MCF 10A (cell line): ENCODE results near the gene PER3. TPM values are rescaled to one million over a fixed set of nuclear protein-coding genes. Genes with fewer than 3 reads are reported as not detected.

Experiments used
- BruUV-seq: library from RNA; stranded (reverse); fragments of 400-500 nt; replicated peaks from 2 replicates; lab custom pipeline; 2021; lab: Mats Ljungman, UMichigan
- CTCF ChIA-PET: fragments of 300-600 bp; sonication (Branson Sonifier 250); formaldehyde crosslinking; extraction: SDS; loops from one replicate; lab custom pipeline; 2021; ENCODE audit warnings: antibody characterized with exemption, inconsistent platforms; lab: Yijun Ruan, JAX
- POLR2A ChIA-PET: fragments of 300-600, 350-650 bp; sonication (Branson Sonifier 250); formaldehyde crosslinking; extraction: SDS; loops from one replicate; lab custom pipeline; 2020; ENCODE audit warnings: antibody characterized with exemption, inconsistent platforms; lab: Yijun Ruan, JAX
- DNase-seq: peaks from one replicate; pipeline ENCODE4 v3.0.0-alpha.2; 2018; ENCODE audit not compliant: unreplicated experiment
- H3K27ac Mint-ChIP-seq: one replicate; pipeline ENCODE4 v1.8.0; 2022; ENCODE audit warnings: mild to moderate bottlenecking, low read depth, mixed read lengths; ENCODE audit not compliant: unreplicated experiment
- H3K27me3 Mint-ChIP-seq: one replicate; pipeline ENCODE4 v1.8.0; 2022; ENCODE audit warnings: mixed read lengths; ENCODE audit not compliant: insufficient read depth, unreplicated experiment
- H3K36me3 Mint-ChIP-seq: one replicate; pipeline ENCODE4 v1.8.0; 2022; ENCODE audit warnings: mild to moderate bottlenecking, moderate library complexity, mixed read lengths; ENCODE audit not compliant: insufficient read depth, unreplicated experiment
- H3K4me1 Mint-ChIP-seq: one replicate; pipeline ENCODE4 v1.8.0; 2022; ENCODE audit warnings: mixed read lengths; ENCODE audit not compliant: insufficient read depth, unreplicated experiment
- H3K4me3 Mint-ChIP-seq: one replicate; pipeline ENCODE4 v1.8.0; 2022; ENCODE audit warnings: mild to moderate bottlenecking, moderate library complexity, mixed read lengths; ENCODE audit not compliant: unreplicated experiment
- H3K9me3 Mint-ChIP-seq: one replicate; pipeline ENCODE4 v1.8.0; 2022; ENCODE audit warnings: mixed read lengths; ENCODE audit not compliant: unreplicated experiment
- intact Hi-C: fragments of 100-400 bp; cut with micrococcal nuclease; formaldehyde crosslinking; loops from 2 replicates; pipeline ENCODE4 v1.14.1; 2022
- total RNA-seq: library from RNA; stranded (reverse); gene quantifications from 2 replicates; pipeline ENCODE4 v1.2.3, GENCODE V29; 2022
- TF ChIP-seq, protein P1 (sequence below): fragments of 200-600 bp; IDR thresholded peaks from one replicate; pipeline ENCODE4 v1.8.0; 2022; ENCODE audit warnings: antibody characterized with exemption, mild to moderate bottlenecking; ENCODE audit not compliant: unreplicated experiment

PER3 gene
- total RNA-seq, 1 experiment from 2014 or later = 0.84 TPM

DNA sequence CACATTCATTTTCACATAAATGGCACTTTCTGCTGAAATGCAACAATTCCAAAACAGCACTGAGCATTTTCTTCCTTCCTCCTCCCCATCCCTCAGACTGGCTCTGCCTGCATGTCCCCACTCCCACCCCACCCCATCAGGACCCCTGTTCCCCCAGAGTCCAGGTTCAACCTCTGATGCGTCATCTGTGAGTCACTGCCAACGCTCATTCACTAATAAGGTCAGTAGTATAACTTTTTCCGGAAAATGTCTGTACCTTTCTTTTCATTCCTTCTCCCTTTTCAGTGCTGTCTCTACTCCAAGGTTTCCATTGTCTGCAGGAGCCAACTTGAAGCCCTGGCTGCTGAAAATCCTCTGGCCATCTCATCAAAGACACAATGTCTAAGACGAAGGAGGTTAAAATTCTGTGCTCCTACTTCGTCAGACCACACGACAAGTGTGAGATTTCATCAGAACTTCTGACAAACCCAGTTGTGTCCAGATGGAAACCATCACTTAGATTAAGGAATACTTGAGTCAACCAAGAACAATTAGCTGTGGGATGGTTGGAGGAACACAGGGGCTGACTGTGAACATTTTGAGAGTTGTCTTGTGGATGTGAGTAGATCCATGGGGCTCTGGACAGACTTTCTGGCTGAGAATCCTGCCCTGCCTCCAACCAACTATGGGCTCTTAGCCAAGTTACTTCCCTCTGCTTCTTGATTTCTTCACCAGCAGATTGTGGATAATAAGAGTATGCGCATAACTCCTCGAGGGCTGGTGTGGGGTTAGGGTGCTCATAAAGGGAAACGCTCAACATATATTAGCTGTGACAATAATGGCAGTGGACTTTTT lies 104.4 kb downstream of the PER3 start:
- Mint-ChIP-seq H3K27ac (no peak overlapping the region), H3K4me3 (no peak overlapping the region), H3K27me3 (peaks cover 11% of the 10 kb centered on the region), H3K4me1 (no peaks in the 10 kb centered on the region), H3K9me3 (peaks cover 9% of the 10 kb centered on the region), H3K36me3 (peaks cover 6% of the 10 kb centered on the region)
- peak; percentile 43 for DNase-seq
- TF ChIP-seq, protein P1, sequence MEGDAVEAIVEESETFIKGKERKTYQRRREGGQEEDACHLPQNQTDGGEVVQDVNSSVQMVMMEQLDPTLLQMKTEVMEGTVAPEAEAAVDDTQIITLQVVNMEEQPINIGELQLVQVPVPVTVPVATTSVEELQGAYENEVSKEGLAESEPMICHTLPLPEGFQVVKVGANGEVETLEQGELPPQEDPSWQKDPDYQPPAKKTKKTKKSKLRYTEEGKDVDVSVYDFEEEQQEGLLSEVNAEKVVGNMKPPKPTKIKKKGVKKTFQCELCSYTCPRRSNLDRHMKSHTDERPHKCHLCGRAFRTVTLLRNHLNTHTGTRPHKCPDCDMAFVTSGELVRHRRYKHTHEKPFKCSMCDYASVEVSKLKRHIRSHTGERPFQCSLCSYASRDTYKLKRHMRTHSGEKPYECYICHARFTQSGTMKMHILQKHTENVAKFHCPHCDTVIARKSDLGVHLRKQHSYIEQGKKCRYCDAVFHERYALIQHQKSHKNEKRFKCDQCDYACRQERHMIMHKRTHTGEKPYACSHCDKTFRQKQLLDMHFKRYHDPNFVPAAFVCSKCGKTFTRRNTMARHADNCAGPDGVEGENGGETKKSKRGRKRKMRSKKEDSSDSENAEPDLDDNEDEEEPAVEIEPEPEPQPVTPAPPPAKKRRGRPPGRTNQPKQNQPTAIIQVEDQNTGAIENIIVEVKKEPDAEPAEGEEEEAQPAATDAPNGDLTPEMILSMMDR = no peak
- CTCF ChIA-PET = no interaction called here
- intact Hi-C loops = no loop called here
- POLR2A ChIA-PET = no interaction called here
- BruUV-seq = no TSS peak

DNA sequence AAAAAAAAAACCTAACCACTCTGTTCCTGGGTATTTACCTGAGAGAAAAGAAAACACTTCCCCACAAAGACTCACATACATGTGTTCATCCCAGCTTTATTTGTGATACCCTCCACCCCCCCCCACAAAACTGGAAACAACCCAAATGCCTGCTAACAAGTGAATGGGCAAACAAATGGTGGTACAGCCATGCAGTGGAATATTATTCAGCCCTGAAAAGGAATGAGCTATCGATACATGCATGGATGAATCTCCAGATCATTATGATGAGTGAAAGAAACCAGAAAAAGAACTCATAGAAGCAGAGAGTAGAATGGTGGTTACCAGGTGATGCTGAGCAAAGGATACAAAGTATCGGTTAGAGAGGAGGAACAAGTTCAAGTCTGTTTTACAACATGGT lies 106.8 kb downstream of the PER3 start:
- H3K36me3 Mint-ChIP-seq = peaks cover 6% of the 10 kb centered on the region
- TF ChIP-seq, protein P1 = no peak
- ChIA-PET POLR2A (no interaction called here), CTCF (interaction anchor here (0.6 to 0.7 kb wide), 2 partner anchors 14 to 138 kb away, joined by 3 read pairs; no protein-coding TSS in a partner anchor)
- no peaks in the 10 kb centered on the region for H3K27me3 Mint-ChIP-seq
- intact Hi-C loops = no loop called here
- no TSS peak for BruUV-seq
- no peaks in the 10 kb centered on the region for H3K9me3 Mint-ChIP-seq
- no peak overlapping the region for H3K27ac Mint-ChIP-seq
- H3K4me1 Mint-ChIP-seq = no peaks in the 10 kb centered on the region
- DNase-seq = no peak
- H3K4me3 Mint-ChIP-seq = no peak overlapping the region

DNA sequence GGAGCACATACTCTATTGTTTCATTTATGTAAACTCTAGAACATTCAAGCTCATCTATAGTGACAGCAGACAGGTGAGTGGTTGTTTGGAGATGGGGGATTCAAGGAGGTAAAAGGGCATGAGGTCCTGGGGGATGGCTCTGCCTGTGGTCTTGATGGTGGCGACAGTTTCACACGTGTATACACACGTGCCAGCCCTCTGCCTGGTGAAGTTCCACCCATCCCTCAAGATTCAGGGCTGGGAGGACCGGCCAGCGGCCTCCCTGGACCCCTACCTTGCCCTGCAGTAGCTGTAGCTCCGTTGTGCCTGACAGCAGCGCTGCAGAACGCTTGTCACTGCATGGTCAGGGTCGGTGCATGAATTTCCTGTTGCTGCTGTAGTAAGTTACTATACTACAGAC lies 107.7 kb downstream of the PER3 start:
- Mint-ChIP-seq H3K36me3 (peaks cover 6% of the 10 kb centered on the region), H3K4me1 (no peaks in the 10 kb centered on the region), H3K9me3 (no peaks in the 10 kb centered on the region), H3K27ac (no peak overlapping the region), H3K27me3 (no peaks in the 10 kb centered on the region), H3K4me3 (no peak overlapping the region)
- no TSS peak for BruUV-seq
- TF ChIP-seq, protein P1 = no peak
- ChIA-PET POLR2A (no interaction called here), CTCF (interaction anchor here (1.3 kb wide), 1 partner anchor 12 kb away, joined by 3 read pairs; no protein-coding TSS in a partner anchor)
- intact Hi-C loops = no loop called here
- no peak for DNase-seq

DNA sequence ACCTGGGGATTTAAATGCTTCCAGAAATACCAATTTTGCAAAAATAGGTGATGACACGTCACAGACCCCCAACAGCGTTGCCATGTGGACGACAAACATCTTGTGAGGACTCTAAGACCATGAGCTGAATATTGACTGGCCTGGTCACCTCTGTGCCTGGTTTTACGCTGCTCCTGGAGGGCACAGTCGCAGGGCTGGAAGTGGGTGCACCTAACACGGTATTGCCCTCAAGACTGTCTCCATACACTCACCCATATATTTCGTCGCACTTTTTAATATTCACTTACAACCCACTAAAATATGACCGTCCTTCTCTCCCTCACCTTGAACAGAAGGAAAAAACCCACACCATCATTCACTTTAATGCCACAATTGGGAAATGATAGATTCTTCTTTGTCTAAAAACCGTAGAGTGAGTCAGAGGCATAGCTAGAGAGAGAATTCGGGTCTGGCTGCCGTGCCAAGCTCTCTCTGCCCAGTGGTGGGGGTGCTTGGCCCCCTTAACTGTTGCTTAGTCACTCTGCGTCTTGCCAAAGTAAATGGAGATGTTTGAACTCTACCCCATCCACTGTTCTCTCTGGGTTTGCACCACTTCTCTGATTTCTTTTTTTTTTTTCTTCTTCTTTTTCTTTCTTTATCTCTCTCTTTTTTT lies 109.6 kb downstream of the PER3 start:
- Mint-ChIP-seq H3K4me1 (no peaks in the 10 kb centered on the region), H3K9me3 (no peaks in the 10 kb centered on the region), H3K27ac (no peak overlapping the region), H3K36me3 (peaks cover 6% of the 10 kb centered on the region), H3K4me3 (no peak overlapping the region), H3K27me3 (no peaks in the 10 kb centered on the region)
- TF ChIP-seq, protein P1 = no peak
- intact Hi-C loops = no loop called here
- DNase-seq = peak; percentile 87
- ChIA-PET CTCF (interaction anchor here (0.8 to 1.1 kb wide), 2 partner anchors 23 to 141 kb away, joined by 3 read pairs; no protein-coding TSS in a partner anchor), POLR2A (no interaction called here)
- BruUV-seq = no TSS peak
